Sigmoid colon (tissue), 7 donors: ENCODE measurements around the gene IQGAP2. TPM values are rescaled to one million over a fixed set of nuclear protein-coding genes. Genes with fewer than 3 reads are reported as not detected.

Source experiments
- DNase-seq: peaks from one replicate; pipeline ENCODE4 v3.0.0-alpha.2; 2019
- H3K27ac ChIP-seq, 4 donors: fragments of 200-600 bp; sonication (generic); one replicate each; pipeline ENCODE4 v1.5.1; 2016 to 2019; ENCODE audit warnings: mild to moderate bottlenecking in 1 of 4
- H3K27me3 ChIP-seq, 3 donors: fragments of 200-600 bp; sonication (generic); one replicate each; pipeline ENCODE4 v1.5.1; 2019; ENCODE audit warnings: mild to moderate bottlenecking in 1 of 3
- H3K36me3 ChIP-seq, 4 donors: fragments of 200-600 bp; sonication (generic); one replicate each; pipeline ENCODE4 v1.5.1; 2016 to 2019
- H3K4me1 ChIP-seq, 4 donors: fragments of 200-600 bp; sonication (generic); one replicate each; pipeline ENCODE4 v1.5.1; 2017 to 2019
- H3K4me3 ChIP-seq, 4 donors: fragments of 200-600 bp; sonication (generic); one replicate each; pipeline ENCODE4 v1.5.1; 2017 to 2019; ENCODE audit warnings: mild to moderate bottlenecking in 2 of 4, moderate library complexity in 1 of 4
- H3K9me3 ChIP-seq, 4 donors: fragments of 200-600 bp in 3 of 4; sonication (generic) in 3 of 4; one replicate each; pipeline versions ENCODE4 v1.5.1 to v1.6.1; 2013 to 2019
- CTCF ChIP-seq, 4 experiments: fragments of 450-650 bp in 3 of 4; fragments of 200-600 bp in 1 of 4; IDR thresholded peaks; one replicate each; pipeline ENCODE4 v1.5.1; 2016 to 2019; ENCODE audit warnings: antibody characterized with exemption in 4 of 4, mild to moderate bottlenecking in 3 of 4, moderate library complexity in 2 of 4
- EP300 ChIP-seq, 4 donors: sonication (generic); formaldehyde crosslinking; IDR thresholded peaks; one replicate each; pipeline ENCODE4 v1.6.1; 2017; ENCODE audit warnings: antibody characterized with exemption in 4 of 4
- POLR2A ChIP-seq, 2 donors: fragments of 450-650 bp; IDR thresholded peaks; one replicate each; pipeline ENCODE4 v1.6.1; 2016; ENCODE audit warnings: antibody characterized with exemption in 2 of 2, mild to moderate bottlenecking in 2 of 2, moderate library complexity in 2 of 2
- POLR2AphosphoS5 ChIP-seq, 4 donors: sonication (generic); formaldehyde crosslinking; IDR thresholded peaks; one replicate each; pipeline ENCODE4 v1.6.1; 2017; ENCODE audit warnings: antibody characterized with exemption in 4 of 4
- WGBS, 2 donors: extraction: QIAGEN DNeasy Blood & Tissue Kit; methylation state at CpG; one replicate each; pipeline ENCODE4 v1.1.7; 2013; 5-methylcytosine and 5-hydroxymethylcytosine counted together
- intact Hi-C: fragments of 100-400 bp; cut with DNase I; formaldehyde crosslinking; loops from one replicate; pipeline ENCODE4 v1.15.1; 2023
- polyA plus RNA-seq, 3 donors: library from polyadenylated mRNA; stranded (reverse); fragments of 200-250 nt; gene quantifications; one replicate each; pipeline ENCODE4 v1.2.3, GENCODE V29; 2013
- total RNA-seq, 4 donors: library from RNA; depleted of rRNA; stranded (reverse); fragments of >200 nt; gene quantifications; one replicate each; pipeline ENCODE4 v1.1.0, GENCODE V29; 2016
- donor health status: healthy with polysubstance abuse.
- donor health status: Bipolar disorder and iron deficiency.
- donor health status: healthy.

Gene IQGAP2
- total and polyA plus RNA-seq, 7 donors, result 15.0 to 85.3 (median 24.6) TPM

GRCh38 chr5:76718880-76719279 is 315.8 kb downstream of the IQGAP2 start:
- 81 to 88% methylated on average over 4 of the region's 4 CpGs for WGBS, 2 donors
- Histone ChIP-seq H3K27ac (no peak overlapping the region), H3K27me3 (peaks cover 17 to 43% (median 30%) of the 10 kb centered on the region in 3 donors), H3K4me3 (no peak overlapping the region), H3K36me3 (no peaks in the 10 kb centered on the region), H3K4me1 (peaks cover 0 to 23% (median 19%) of the 10 kb centered on the region in 4 donors), H3K9me3 (no peaks in the 10 kb centered on the region)
- no peak for TF ChIP-seq POLR2AphosphoS5 (IDR thresholded peaks at IDR 0.05)
- TF ChIP-seq CTCF (IDR thresholded peaks at IDR 0.05), result no peak
- TF ChIP-seq POLR2A (IDR thresholded peaks at IDR 0.05), result no peak
- TF ChIP-seq EP300 (IDR thresholded peaks at IDR 0.05), result no peak
- intact Hi-C loops, result no loop called here
- DNase-seq, result no peak

- H3K36me3 ChIP-seq, result no peaks in the 10 kb centered on the region
- no peak for DNase-seq
- intact Hi-C loops, result no loop called here
- H3K9me3 ChIP-seq, result no peaks in the 10 kb centered on the region
- H3K27ac ChIP-seq, result no peak overlapping the region
- H3K4me1 ChIP-seq, result peaks cover 0 to 13% (median 8%) of the 10 kb centered on the region in 4 donors
- peaks cover 3 to 26% (median 16%) of the 10 kb centered on the region in 3 donors for H3K27me3 ChIP-seq
- no peak overlapping the region for H3K4me3 ChIP-seq
- 58 to 74% methylated on average over 10 of the region's 10 CpGs for WGBS, 2 donors
- no peak for TF ChIP-seq EP300 (IDR thresholded peaks at IDR 0.05)
- TF ChIP-seq CTCF (IDR thresholded peaks at IDR 0.05), result no peak
- TF ChIP-seq POLR2A (IDR thresholded peaks at IDR 0.05), result no peak
- TF ChIP-seq POLR2AphosphoS5 (IDR thresholded peaks at IDR 0.05), result no peak
Measured at GRCh38 chr5:76720988-76721569, 318.0 kb downstream of the IQGAP2 start.

GRCh38 chr5:76723266-76723665 is 320.2 kb downstream of the IQGAP2 start:
- H3K9me3 ChIP-seq, result peaks cover 0 to 5% (median 0%) of the 10 kb centered on the region in 4 donors
- WGBS, 2 donors, result 84 to 92% methylated on average over 1 of the region's 1 CpG
- H3K36me3 ChIP-seq, result no peaks in the 10 kb centered on the region
- intact Hi-C loops, result no loop called here
- DNase-seq, result no peak
- H3K4me3 ChIP-seq, result no peak overlapping the region
- no peak overlapping the region for H3K27ac ChIP-seq
- H3K27me3 ChIP-seq, result peaks cover 0 to 5% (median 0%) of the 10 kb centered on the region in 3 donors
- TF ChIP-seq CTCF (IDR thresholded peaks at IDR 0.05), result no peak
- TF ChIP-seq EP300 (IDR thresholded peaks at IDR 0.05), result no peak
- TF ChIP-seq POLR2A (IDR thresholded peaks at IDR 0.05), result no peak
- TF ChIP-seq POLR2AphosphoS5 (IDR thresholded peaks at IDR 0.05), result no peak
- no peaks in the 10 kb centered on the region for H3K4me1 ChIP-seq

GRCh38 chr5:76723906-76724305 is 320.8 kb downstream of the IQGAP2 start:
- no peaks in the 10 kb centered on the region for H3K36me3 ChIP-seq
- 73 to 88% methylated on average over 1 of the region's 1 CpG for WGBS, 2 donors
- no peak overlapping the region for H3K4me3 ChIP-seq
- no peaks in the 10 kb centered on the region for H3K27me3 ChIP-seq
- no peaks in the 10 kb centered on the region for H3K4me1 ChIP-seq
- no peak for DNase-seq
- H3K9me3 ChIP-seq, result peaks cover 0 to 5% (median 0%) of the 10 kb centered on the region in 4 donors
- intact Hi-C loops, result no loop called here
- no peak overlapping the region for H3K27ac ChIP-seq
- no peak for TF ChIP-seq CTCF (IDR thresholded peaks at IDR 0.05)

GRCh38 chr5:76724871-76725270 is 321.8 kb downstream of the IQGAP2 start:
- intact Hi-C loops, result no loop called here
- no peaks in the 10 kb centered on the region for H3K4me1 ChIP-seq
- no peak overlapping the region for H3K4me3 ChIP-seq
- 85 to 89% methylated on average over 4 of the region's 4 CpGs for WGBS, 2 donors
- no peaks in the 10 kb centered on the region for H3K36me3 ChIP-seq
- H3K27me3 ChIP-seq, result no peaks in the 10 kb centered on the region
- peaks cover under 1 to 6% (median 6%) of the 10 kb centered on the region in 4 donors for H3K9me3 ChIP-seq
- DNase-seq, result no peak
- TF ChIP-seq POLR2AphosphoS5 (IDR thresholded peaks at IDR 0.05), result no peak
- TF ChIP-seq CTCF (IDR thresholded peaks at IDR 0.05), result no peak
- no peak for TF ChIP-seq POLR2A (IDR thresholded peaks at IDR 0.05)
- TF ChIP-seq EP300 (IDR thresholded peaks at IDR 0.05), result no peak
- H3K27ac ChIP-seq, result no peak overlapping the region
